ENCODE measurements around the gene CD300LF. TPM values are rescaled to one million over a fixed set of nuclear protein-coding genes. Genes with fewer than 3 reads are reported as not detected.

The CD300LF gene
- total and polyA plus RNA-seq, 2 experiments from 2014 or later: not detected

DNA sequence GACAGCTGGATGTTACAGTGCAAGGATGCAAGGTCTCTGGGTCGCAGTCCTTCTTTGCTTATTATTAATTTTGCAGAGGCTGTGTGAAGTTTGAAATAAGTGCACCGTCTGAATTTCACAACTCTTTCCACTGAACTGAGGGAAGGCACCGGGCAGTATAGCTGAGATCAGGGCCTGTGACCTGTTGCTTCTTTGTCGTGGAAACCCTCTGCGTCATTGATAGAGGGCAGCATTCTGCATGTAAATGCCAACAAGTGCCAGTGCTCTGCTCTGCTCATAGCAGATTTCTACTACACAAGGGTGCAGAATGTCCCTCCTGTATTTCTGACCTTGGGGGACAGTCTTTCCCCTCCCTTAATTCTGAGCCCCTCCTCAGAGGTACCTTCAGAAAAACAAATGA lies 26.0 kb downstream of the CD300LF start:
- no peaks in the 10 kb centered on the region for H3F3A ChIP-seq (replicated peaks; ENCODE audit: low read depth)
- H3K9me2 ChIP-seq (ENCODE audit: insufficient read depth): no peaks in the 10 kb centered on the region
- no peaks in the 10 kb centered on the region for H3K79me2 ChIP-seq (replicated peaks; ENCODE audit: insufficient read depth)
- no peak overlapping the region for H3K27ac Mint-ChIP-seq
- no peaks in the 10 kb centered on the region for H4K20me1 ChIP-seq (replicated peaks; ENCODE audit: insufficient read depth)
- TF ChIP-seq POLR2AphosphoS5 (IDR thresholded peaks at IDR 0.05; ENCODE audit: low read depth) (no peak), EZH2phosphoT487 (IDR thresholded peaks at IDR 0.05; ENCODE audit: unreplicated experiment) (no peak), ZNF462 (CRISPR knock-in tag; IDR thresholded peaks at IDR 0.05) (no peak), CREB1 (CRISPR knock-in tag; IDR thresholded peaks at IDR 0.05; ENCODE audit: low read depth) (no peak), JUNB (IDR thresholded peaks at IDR 0.05; ENCODE audit: unreplicated experiment) (no peak), ETS1 (IDR thresholded peaks at IDR 0.05) (no peak), ZNF331 (CRISPR knock-in tag; IDR thresholded peaks at IDR 0.05; ENCODE audit: low read depth) (no peak)
- TF ChIP-seq, protein P1, sequence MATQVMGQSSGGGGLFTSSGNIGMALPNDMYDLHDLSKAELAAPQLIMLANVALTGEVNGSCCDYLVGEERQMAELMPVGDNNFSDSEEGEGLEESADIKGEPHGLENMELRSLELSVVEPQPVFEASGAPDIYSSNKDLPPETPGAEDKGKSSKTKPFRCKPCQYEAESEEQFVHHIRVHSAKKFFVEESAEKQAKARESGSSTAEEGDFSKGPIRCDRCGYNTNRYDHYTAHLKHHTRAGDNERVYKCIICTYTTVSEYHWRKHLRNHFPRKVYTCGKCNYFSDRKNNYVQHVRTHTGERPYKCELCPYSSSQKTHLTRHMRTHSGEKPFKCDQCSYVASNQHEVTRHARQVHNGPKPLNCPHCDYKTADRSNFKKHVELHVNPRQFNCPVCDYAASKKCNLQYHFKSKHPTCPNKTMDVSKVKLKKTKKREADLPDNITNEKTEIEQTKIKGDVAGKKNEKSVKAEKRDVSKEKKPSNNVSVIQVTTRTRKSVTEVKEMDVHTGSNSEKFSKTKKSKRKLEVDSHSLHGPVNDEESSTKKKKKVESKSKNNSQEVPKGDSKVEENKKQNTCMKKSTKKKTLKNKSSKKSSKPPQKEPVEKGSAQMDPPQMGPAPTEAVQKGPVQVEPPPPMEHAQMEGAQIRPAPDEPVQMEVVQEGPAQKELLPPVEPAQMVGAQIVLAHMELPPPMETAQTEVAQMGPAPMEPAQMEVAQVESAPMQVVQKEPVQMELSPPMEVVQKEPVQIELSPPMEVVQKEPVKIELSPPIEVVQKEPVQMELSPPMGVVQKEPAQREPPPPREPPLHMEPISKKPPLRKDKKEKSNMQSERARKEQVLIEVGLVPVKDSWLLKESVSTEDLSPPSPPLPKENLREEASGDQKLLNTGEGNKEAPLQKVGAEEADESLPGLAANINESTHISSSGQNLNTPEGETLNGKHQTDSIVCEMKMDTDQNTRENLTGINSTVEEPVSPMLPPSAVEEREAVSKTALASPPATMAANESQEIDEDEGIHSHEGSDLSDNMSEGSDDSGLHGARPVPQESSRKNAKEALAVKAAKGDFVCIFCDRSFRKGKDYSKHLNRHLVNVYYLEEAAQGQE (IDR thresholded peaks at IDR 0.05; ENCODE audit: unreplicated experiment): no peak
- TF ChIP-seq, protein P2, sequence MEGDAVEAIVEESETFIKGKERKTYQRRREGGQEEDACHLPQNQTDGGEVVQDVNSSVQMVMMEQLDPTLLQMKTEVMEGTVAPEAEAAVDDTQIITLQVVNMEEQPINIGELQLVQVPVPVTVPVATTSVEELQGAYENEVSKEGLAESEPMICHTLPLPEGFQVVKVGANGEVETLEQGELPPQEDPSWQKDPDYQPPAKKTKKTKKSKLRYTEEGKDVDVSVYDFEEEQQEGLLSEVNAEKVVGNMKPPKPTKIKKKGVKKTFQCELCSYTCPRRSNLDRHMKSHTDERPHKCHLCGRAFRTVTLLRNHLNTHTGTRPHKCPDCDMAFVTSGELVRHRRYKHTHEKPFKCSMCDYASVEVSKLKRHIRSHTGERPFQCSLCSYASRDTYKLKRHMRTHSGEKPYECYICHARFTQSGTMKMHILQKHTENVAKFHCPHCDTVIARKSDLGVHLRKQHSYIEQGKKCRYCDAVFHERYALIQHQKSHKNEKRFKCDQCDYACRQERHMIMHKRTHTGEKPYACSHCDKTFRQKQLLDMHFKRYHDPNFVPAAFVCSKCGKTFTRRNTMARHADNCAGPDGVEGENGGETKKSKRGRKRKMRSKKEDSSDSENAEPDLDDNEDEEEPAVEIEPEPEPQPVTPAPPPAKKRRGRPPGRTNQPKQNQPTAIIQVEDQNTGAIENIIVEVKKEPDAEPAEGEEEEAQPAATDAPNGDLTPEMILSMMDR (conservative IDR thresholded peaks at IDR 0.05; ENCODE audit: low read depth in 2 of 2): no peak; a peak in 1 of 4 replicates
- no peak overlapping the region for H3K4me3 ChIP-seq
- no peaks in the 10 kb centered on the region for H3K27me3 ChIP-seq (ENCODE audit: insufficient read depth)
- H3K36me3 ChIP-seq (ENCODE audit: insufficient read depth): no peaks in the 10 kb centered on the region
- no peak overlapping the region for H3K27ac ChIP-seq (ENCODE audit: low read depth)
- H3K4me1 ChIP-seq (ENCODE audit: insufficient read depth): no peaks in the 10 kb centered on the region
- no peak overlapping the region for H2AFZ ChIP-seq
- H3K9me3 Mint-ChIP-seq: no peaks in the 10 kb centered on the region
- peaks cover 2% of the 10 kb centered on the region for H3K27me3 Mint-ChIP-seq (ENCODE audit: insufficient read depth, low read depth, poor library complexity)
- ATAC-seq (peak; percentile 35; the same call in 2 of the 3 replicates), DNase-seq (ENCODE audit: low spot score) (no peak)
- H3K4me1 Mint-ChIP-seq: no peaks in the 10 kb centered on the region
- H3K4me2 ChIP-seq: no peak overlapping the region
- H3K36me3 Mint-ChIP-seq (ENCODE audit: low read depth): no peaks in the 10 kb centered on the region
- H3K4me3 Mint-ChIP-seq: no peak overlapping the region

Measured in GM23338 (cell line).